Endothelial cell (in vitro differentiated cells): ENCODE data around the gene TNXB. TPM values are rescaled to one million over a fixed set of nuclear protein-coding genes. Genes with fewer than 3 reads are reported as not detected.
"Not testable (repeated sequence)": the region's sequence is repeated elsewhere in the genome, so short reads cannot be mapped to it uniquely, and the experiment has no call there.

Source experiments
- DNase-seq: peaks from one replicate; pipeline ENCODE4 v3.0.0; 2021; ENCODE audit warnings: low spot score
- H3K27ac Mint-ChIP-seq: one replicate; pipeline ENCODE4 v1.8.0; 2021; ENCODE audit warnings: mixed read lengths, inconsistent platforms; ENCODE audit not compliant: unreplicated experiment
- H3K27me3 Mint-ChIP-seq: one replicate; pipeline ENCODE4 v1.8.0; 2021; ENCODE audit warnings: mild to moderate bottlenecking, moderate library complexity, mixed read lengths, inconsistent platforms; ENCODE audit not compliant: unreplicated experiment
- H3K36me3 Mint-ChIP-seq: one replicate; pipeline ENCODE4 v1.8.0; 2021; ENCODE audit warnings: mild to moderate bottlenecking, low read depth, mixed read lengths, inconsistent platforms; ENCODE audit not compliant: unreplicated experiment
- H3K4me1 Mint-ChIP-seq: one replicate; pipeline ENCODE4 v1.8.0; 2021; ENCODE audit warnings: mild to moderate bottlenecking, mixed read lengths, inconsistent platforms; ENCODE audit not compliant: unreplicated experiment
- H3K4me3 Mint-ChIP-seq: one replicate; pipeline ENCODE4 v1.8.0; 2021; ENCODE audit warnings: mild to moderate bottlenecking, mixed read lengths, inconsistent platforms; ENCODE audit not compliant: unreplicated experiment
- H3K9me3 Mint-ChIP-seq: one replicate; pipeline ENCODE4 v1.8.0; 2021; ENCODE audit warnings: mixed read lengths, inconsistent platforms; ENCODE audit not compliant: unreplicated experiment
- CTCF ChIP-seq: fragments of 200-600 bp; sonication (generic); IDR thresholded peaks from one replicate; pipeline ENCODE4 v1.5.0; 2021; ENCODE audit warnings: antibody characterized with exemption; ENCODE audit not compliant: unreplicated experiment
- total RNA-seq: library from RNA; stranded (reverse); fragmentation: NEBNext Ultra II Directional; extraction: Animal tissue kit (Norgen Biotek cat#: 25700); gene quantifications from one replicate; pipeline ENCODE4 v1.2.1, GENCODE V29; 2021; ENCODE audit not compliant: unreplicated experiment

Gene TNXB
- total RNA-seq, 1 donor from 2014 or later, result 7.5 TPM

GRCh38 chr6:32064706-32065105 is 44.4 kb downstream of the TNXB start:
- peaks cover 2% of the 10 kb centered on the region for H3K27me3 Mint-ChIP-seq
- no peak overlapping the region for H3K27ac Mint-ChIP-seq
- no peaks in the 10 kb centered on the region for H3K9me3 Mint-ChIP-seq
- no peak for DNase-seq
- H3K4me3 Mint-ChIP-seq, result no peak overlapping the region
- no peaks in the 10 kb centered on the region for H3K4me1 Mint-ChIP-seq
- TF ChIP-seq CTCF, result no peak
- H3K36me3 Mint-ChIP-seq, result no peaks in the 10 kb centered on the region

- DNase-seq, result no peak
- H3K27ac Mint-ChIP-seq, result no peak overlapping the region
- H3K36me3 Mint-ChIP-seq, result peaks cover 3% of the 10 kb centered on the region
- no peak for TF ChIP-seq CTCF
- H3K4me3 Mint-ChIP-seq, result no peak overlapping the region
- no peaks in the 10 kb centered on the region for H3K9me3 Mint-ChIP-seq
- no peaks in the 10 kb centered on the region for H3K4me1 Mint-ChIP-seq
- H3K27me3 Mint-ChIP-seq, result no peaks in the 10 kb centered on the region
Measured at GRCh38 chr6:32060966-32061655, 48.0 kb downstream of the TNXB start.

DNA sequence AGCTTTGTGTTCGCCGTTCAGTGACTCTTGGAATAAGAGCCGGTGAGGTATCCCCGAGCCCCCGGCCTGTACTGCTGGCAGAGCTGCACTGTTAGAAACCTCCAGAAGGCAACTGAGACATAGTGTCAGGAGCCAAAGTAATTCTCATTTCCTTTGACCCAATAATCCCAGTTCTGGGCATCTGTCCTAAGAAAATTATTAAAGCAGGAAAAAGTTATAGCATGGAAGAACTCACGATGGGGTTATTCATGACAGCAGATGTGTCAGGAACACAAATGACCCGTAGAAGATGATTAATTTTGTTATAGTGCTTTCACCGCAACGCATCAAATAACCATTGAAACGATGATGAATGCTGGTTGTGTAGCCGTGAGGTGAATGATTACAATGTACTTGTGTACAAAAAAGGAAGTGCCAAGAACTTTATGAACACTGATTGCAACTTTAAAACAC is 50.6 kb downstream of the TNXB start:
- Mint-ChIP-seq H3K4me3 (no peak overlapping the region), H3K27me3 (peaks cover 8% of the 10 kb centered on the region), H3K27ac (no peak overlapping the region), H3K9me3 (no peaks in the 10 kb centered on the region), H3K36me3 (peaks cover 3% of the 10 kb centered on the region), H3K4me1 (no peaks in the 10 kb centered on the region)
- no peak for DNase-seq
- TF ChIP-seq CTCF, result no peak

- Mint-ChIP-seq H3K36me3 (peaks cover 3% of the 10 kb centered on the region), H3K4me1 (no peaks in the 10 kb centered on the region), H3K9me3 (no peaks in the 10 kb centered on the region), H3K4me3 (peak overlapping the region; percentile 57), H3K27ac (no peak overlapping the region), H3K27me3 (peaks cover 8% of the 10 kb centered on the region)
- TF ChIP-seq CTCF, result no peak
- no peak for DNase-seq
Measured at GRCh38 chr6:32057966-32058365, 51.2 kb downstream of the TNXB start.

GRCh38 chr6:32056254-32056653 is 52.9 kb downstream of the TNXB start:
- no peak for TF ChIP-seq CTCF
- H3K27ac Mint-ChIP-seq, result no peak overlapping the region
- no peaks in the 10 kb centered on the region for H3K9me3 Mint-ChIP-seq
- no peak for DNase-seq
- peaks cover 3% of the 10 kb centered on the region for H3K36me3 Mint-ChIP-seq
- no peak overlapping the region for H3K4me3 Mint-ChIP-seq
- H3K27me3 Mint-ChIP-seq, result peaks cover 8% of the 10 kb centered on the region
- H3K4me1 Mint-ChIP-seq, result no peaks in the 10 kb centered on the region

GRCh38 chr6:32055756-32056155 is 53.4 kb downstream of the TNXB start:
- not testable (repeated sequence) for H3K4me1 Mint-ChIP-seq, DNase-seq, H3K4me3 Mint-ChIP-seq, H3K27ac Mint-ChIP-seq, H3K9me3 Mint-ChIP-seq, H3K36me3 Mint-ChIP-seq
- H3K27me3 Mint-ChIP-seq, result peaks cover 11% of the 10 kb centered on the region

GRCh38 chr6:32053314-32053713 is 55.8 kb downstream of the TNXB start:
- H3K4me3 Mint-ChIP-seq, H3K27ac Mint-ChIP-seq, DNase-seq, H3K4me1 Mint-ChIP-seq, H3K36me3 Mint-ChIP-seq, H3K9me3 Mint-ChIP-seq: not testable (repeated sequence)
- H3K27me3 Mint-ChIP-seq, result peaks cover 13% of the 10 kb centered on the region

- peaks cover 17% of the 10 kb centered on the region for H3K27me3 Mint-ChIP-seq
- H3K4me1 Mint-ChIP-seq, result not testable (repeated sequence)
Measured at GRCh38 chr6:32052626-32053025, 56.5 kb downstream of the TNXB start.

More at GRCh38 chr6:32052626-32053025, 56.5 kb downstream of the TNXB start:
- not testable (repeated sequence) for H3K27ac Mint-ChIP-seq, DNase-seq, H3K4me3 Mint-ChIP-seq, H3K36me3 Mint-ChIP-seq, H3K9me3 Mint-ChIP-seq
